ENCODE results near the gene DUSP9. TPM values are rescaled to one million over a fixed set of nuclear protein-coding genes. Genes with fewer than 3 reads are reported as not detected.

DUSP9 gene
- total and polyA plus RNA-seq, 10 of the 15 experiments (the other 5 are each of a cell fraction or from before 2014, with no cell fraction given), result 0.10 TPM; not detected in 9

GRCh38 chrX:153685751-153686696 is 39.0 kb downstream of the DUSP9 start:
- ChIA-PET RAD21 (ENCODE audit: unreplicated experiment) (interaction anchor here (1.5 kb wide), 1 partner anchor 38 kb away, joined by 4 read pairs; the partner anchor contains the start of gene BCAP31), SMC1A (ENCODE audit: uncharacterized antibody, unreplicated experiment) (no interaction called here), POLR2A (no interaction called here), CTCF (interaction anchor here (1.4 to 1.6 kb wide), 2 partner anchors 36 to 77 kb away, joined by 3 read pairs; partner anchors contain the start of gene PLXNB3)
- TF ChIP-seq ATF3 (IDR thresholded peaks at IDR 0.05; ENCODE audit: borderline replicate concordance, extremely low read depth, low read depth, low read length) (no peak), FOS (IDR thresholded peaks at IDR 0.05; ENCODE audit: borderline replicate concordance, extremely low read depth, insufficient read length) (no peak), MEF2A (IDR thresholded peaks at IDR 0.05; ENCODE audit: insufficient read depth, low read depth, low read length) (no peak), SREBF2 (IDR thresholded peaks at IDR 0.05; ENCODE audit: low read length) (no peak), CHD4 (IDR thresholded peaks at IDR 0.05) (no peak), PKNOX1 (IDR thresholded peaks at IDR 0.05) (no peak), NKRF (conservative IDR thresholded peaks at IDR 0.05) (no peak), IKZF2 (IDR thresholded peaks at IDR 0.05) (no peak)
- Histone ChIP-seq H3K27me3 (replicated peaks in 1 of 2; ENCODE audit: control insufficient read depth in 2 of 2, insufficient read depth in 2 of 2, low read length in 1 of 2) (no peaks in the 10 kb centered on the region), H2AFZ (ENCODE audit: control insufficient read depth, low read depth, low read length) (no peak overlapping the region), H3K36me3 (ENCODE audit: control insufficient read depth in 2 of 2, insufficient read depth in 2 of 2, low read length in 1 of 2) (no peaks in the 10 kb centered on the region), H3K9me3 (replicated peaks; ENCODE audit: control insufficient read depth, insufficient read depth, low read length) (no peaks in the 10 kb centered on the region; the same call in 2 of the 3 replicates), H3K4me2 (ENCODE audit: control insufficient read depth, insufficient read depth) (no peak overlapping the region), H3K4me3 (no peak overlapping the region), H3K4me1 (ENCODE audit: control insufficient read depth, insufficient read depth, low read length) (no peaks in the 10 kb centered on the region), H3K9ac (ENCODE audit: control insufficient read depth, insufficient read depth, low read length) (no peak overlapping the region), H3K79me2 (ENCODE audit: control insufficient read depth, insufficient read depth, low read length) (no peaks in the 10 kb centered on the region), H4K20me1 (ENCODE audit: control insufficient read depth, insufficient read depth) (no peaks in the 10 kb centered on the region), H3K27ac (ENCODE audit: control insufficient read depth, insufficient read depth) (no peak overlapping the region)
- FAIRE-seq (no peak), ATAC-seq (no peak), DNase-seq (ENCODE audit: low read depth, low spot score) (no peak)
- no TSS peak for BruUV-seq (replicated peaks)
- 48% methylated on average over 24 of the region's 24 CpGs for WGBS (ENCODE audit: insufficient coverage, insufficient replicate concordance, low lambda C conversion rate, missing lambda C conversion rate)
- in situ Hi-C loops (cut with MboI) (no loop called here), intact Hi-C loops (cut with micrococcal nuclease; ENCODE audit: unreplicated experiment) (no loop called here)

Measured in GM12878 (cell line).